GM12801 (cell line): Measurements from ENCODE around the gene CBX4.

Experiments
- TF ChIP-seq, protein P1 (sequence below): IDR thresholded peaks from one replicate; pipeline ENCODE4 v1.5.1; 2011; ENCODE audit warnings: control low read depth; ENCODE audit not compliant: insufficient read length; ENCODE audit errors: extremely low read depth

The CBX4 gene

GRCh38 chr17:79811011-79811867, 28.0 kb downstream of the CBX4 start:
- TF ChIP-seq, protein P1, sequence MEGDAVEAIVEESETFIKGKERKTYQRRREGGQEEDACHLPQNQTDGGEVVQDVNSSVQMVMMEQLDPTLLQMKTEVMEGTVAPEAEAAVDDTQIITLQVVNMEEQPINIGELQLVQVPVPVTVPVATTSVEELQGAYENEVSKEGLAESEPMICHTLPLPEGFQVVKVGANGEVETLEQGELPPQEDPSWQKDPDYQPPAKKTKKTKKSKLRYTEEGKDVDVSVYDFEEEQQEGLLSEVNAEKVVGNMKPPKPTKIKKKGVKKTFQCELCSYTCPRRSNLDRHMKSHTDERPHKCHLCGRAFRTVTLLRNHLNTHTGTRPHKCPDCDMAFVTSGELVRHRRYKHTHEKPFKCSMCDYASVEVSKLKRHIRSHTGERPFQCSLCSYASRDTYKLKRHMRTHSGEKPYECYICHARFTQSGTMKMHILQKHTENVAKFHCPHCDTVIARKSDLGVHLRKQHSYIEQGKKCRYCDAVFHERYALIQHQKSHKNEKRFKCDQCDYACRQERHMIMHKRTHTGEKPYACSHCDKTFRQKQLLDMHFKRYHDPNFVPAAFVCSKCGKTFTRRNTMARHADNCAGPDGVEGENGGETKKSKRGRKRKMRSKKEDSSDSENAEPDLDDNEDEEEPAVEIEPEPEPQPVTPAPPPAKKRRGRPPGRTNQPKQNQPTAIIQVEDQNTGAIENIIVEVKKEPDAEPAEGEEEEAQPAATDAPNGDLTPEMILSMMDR, result no peak

DNA sequence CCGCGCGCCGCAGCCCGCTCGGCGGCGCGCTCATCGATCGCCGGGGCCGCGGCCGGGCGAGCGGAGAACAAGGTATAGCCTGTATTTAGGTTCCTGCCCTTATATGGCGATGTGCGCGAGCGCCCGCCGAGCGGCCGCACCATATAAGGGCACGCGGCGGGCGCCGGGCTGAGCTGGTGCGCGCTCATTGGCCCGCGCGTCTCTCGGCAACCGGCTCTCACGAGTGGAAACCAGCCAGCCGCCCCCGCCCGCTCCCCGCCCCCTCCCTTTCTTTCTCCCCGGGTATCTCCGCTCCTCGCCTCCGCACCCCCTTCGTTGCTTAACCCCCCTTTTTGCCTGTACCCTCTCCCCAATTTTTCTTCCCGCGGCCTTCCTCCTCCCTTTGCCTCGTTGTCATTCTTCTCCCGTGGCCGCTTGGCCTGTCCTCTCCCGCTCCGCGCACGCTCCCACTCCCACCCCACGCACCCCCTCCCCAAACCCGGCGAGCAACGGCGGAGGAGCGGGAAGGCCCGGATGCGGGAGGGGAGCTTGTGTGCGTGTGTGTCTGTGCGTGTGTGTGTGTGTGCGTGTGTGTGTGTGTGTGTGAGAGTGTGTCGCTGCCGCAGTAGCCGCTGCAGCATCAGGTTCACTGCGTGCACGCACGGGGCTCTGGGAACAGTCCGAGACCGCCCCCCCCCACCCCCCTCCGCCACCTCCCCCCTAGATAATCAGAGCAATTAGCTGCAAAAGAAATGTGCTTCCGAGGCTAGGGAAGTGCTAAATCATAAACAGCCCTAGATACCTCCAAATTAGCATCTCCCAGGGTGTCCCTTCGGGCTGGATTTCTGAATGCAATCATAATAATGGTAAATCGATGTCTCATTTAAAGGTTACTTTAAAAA, 28.9 kb downstream of the CBX4 start:
- TF ChIP-seq, protein P1, result no peak

DNA sequence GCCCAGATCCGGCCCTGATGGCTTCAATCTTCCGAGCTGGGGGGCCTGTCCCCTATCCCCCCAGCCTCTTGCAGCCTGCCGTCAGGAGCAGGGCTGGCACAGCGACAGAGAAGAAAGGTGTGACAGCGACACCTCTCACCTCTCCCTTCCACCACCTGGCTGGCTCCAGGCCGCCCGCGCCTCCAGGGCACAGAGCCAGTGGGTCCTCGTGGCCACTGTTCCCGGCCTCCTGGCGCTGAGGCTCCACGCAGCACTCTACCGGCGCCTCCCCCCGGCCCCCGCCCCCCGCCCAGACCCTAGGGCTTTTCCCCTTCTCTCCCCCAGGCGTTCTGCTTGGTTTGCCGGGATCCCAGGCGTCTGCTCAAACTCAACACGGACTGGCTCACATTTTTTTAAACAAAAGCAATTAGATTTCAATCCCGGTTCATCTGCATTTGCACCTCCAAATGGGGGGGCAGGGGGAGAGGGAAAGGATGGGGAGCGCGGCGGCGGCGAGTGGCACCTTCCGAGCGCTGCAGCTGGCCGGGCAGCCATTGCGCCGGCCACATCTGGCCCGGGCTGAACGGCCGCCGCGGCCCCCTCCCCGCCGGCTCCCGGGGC, 29.6 kb downstream of the CBX4 start:
- TF ChIP-seq, protein P1, result no peak

GRCh38 chr17:79808763-79809529, 30.3 kb downstream of the CBX4 start:
- TF ChIP-seq, protein P1, result no peak

DNA sequence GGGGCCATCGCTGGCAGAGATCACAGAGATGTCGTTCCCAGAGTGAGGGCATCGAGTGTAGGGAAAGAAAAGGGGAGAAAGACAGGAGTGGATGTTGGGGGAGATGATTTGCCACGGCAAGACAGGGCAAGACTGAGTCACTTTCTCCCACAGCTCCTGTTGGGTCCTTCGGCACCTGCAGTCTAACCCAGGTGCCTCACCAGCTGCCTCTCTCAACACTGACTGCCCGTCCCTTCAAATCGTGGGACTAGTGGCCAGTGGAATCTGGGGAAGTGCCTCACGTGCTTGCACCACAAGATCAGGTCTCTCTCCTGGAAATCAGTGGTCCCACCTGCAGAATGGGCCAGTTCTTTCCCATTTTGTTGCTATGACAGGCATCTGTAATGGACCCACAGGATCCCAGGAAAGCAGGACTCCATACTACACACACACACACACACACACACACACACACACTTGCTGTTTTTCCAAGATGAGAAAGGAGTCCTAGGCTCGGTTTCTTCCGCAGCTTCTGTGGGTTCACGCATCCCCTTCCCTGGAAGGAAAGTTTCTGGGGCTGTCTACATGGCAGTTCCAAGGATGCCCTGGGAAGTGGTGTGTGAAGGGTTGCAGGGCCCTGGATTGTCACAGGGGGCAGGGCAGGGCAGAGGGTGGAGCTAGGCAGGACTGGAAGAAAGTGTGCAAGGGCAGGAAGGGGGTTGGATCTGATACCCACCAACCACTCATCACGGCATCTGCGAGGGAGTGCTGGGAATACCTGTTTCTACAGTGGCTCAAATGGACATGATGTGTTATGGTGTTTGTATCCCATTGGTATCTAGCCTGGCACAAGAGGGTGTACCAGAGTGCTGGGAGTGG, 32.1 kb downstream of the CBX4 start:
- TF ChIP-seq, protein P1, result no peak

DNA sequence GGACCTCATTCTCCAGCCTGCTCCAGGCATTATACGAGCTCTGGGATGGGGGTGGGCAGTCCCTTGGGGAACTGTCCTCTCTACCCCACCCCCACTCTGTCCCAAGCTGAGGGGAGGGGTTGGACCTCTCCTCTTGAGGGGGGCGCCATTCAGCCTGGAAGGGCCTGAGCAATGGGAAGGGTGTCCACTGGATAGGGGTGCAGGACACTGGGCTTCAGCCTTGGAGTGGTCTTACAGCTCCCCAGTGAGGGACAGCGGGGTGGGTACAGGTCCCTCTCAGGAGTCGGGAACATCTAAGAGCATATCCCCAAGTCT, 32.8 kb downstream of the CBX4 start:
- TF ChIP-seq, protein P1, result no peak
